ENCODE data around the gene SCARF2.

The SCARF2 gene

GRCh38 chr22:20389288-20389687 is 48.3 kb downstream of the SCARF2 start:
- TF ChIP-seq ZFX (IDR thresholded peaks at IDR 0.05) (no peak), CTCF (conservative IDR thresholded peaks at IDR 0.05) (no peak)
- no peak overlapping the region for H3K27ac ChIP-seq

DNA sequence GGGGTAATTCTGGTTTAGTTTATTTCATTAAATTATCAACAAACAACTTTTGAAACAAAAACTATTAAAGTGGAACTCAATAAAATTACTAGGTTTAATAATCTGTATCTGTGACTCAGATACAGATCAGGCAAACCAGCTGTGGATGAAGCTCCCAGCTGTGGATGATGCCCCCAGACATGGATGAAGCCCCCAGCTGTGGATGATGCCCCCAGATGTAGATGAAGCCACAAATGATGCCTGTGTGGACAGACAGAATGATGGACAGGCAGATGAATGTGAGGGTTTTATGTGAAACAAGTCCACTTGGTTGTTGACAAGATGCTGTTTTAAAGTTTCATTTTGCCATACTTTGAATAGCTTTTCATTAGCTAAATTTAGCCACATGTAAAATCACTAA is 49.4 kb downstream of the SCARF2 start:
- TF ChIP-seq ZFX (IDR thresholded peaks at IDR 0.05) (no peak), CTCF (conservative IDR thresholded peaks at IDR 0.05) (no peak)
- H3K27ac ChIP-seq, result no peak overlapping the region

DNA sequence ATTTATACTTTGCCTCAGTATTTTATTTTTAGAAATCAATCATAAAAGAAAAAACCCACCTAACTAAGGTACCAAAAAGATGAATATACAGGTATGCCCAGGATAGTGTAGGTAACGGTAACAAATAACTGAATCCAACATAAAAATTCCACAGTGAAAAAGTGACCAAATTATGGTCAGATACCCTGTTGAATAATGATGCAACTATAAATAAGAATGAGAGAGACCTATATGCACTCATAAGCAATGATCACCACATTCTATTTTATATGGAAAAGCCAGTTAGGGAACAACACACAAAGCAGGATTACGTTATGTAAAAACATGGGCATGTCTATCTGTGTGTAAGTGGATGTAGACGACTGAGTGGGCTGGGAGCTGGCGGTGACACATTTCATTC is 50.7 kb downstream of the SCARF2 start:
- no peak for TF ChIP-seq ZFX (IDR thresholded peaks at IDR 0.05)
- TF ChIP-seq CTCF (conservative IDR thresholded peaks at IDR 0.05), result no peak

DNA sequence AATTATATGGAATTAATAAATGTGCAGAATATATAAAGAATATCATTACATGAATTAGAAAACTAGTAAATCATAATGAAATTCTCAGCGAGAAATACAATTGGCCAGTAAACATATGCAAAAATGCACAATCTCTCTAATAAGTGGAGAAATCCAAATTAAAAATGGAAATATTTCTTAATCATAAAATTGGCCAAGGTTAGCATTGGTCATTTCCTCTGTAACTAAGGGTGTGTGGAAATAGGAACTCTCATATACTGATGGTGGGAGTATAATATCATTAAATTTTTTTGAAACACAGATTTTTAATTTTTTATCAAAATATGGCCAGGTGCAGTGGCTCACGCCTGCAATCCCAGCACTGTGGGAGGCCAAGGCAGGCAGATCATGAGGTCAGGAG is 51.3 kb downstream of the SCARF2 start:
- TF ChIP-seq ZFX (IDR thresholded peaks at IDR 0.05), result no peak
- TF ChIP-seq CTCF (conservative IDR thresholded peaks at IDR 0.05), result no peak
- H3K27ac ChIP-seq, result no peak overlapping the region

More for the DNA sequence above, 50.7 kb downstream of the SCARF2 start:
- no peak overlapping the region for H3K27ac ChIP-seq

DNA sequence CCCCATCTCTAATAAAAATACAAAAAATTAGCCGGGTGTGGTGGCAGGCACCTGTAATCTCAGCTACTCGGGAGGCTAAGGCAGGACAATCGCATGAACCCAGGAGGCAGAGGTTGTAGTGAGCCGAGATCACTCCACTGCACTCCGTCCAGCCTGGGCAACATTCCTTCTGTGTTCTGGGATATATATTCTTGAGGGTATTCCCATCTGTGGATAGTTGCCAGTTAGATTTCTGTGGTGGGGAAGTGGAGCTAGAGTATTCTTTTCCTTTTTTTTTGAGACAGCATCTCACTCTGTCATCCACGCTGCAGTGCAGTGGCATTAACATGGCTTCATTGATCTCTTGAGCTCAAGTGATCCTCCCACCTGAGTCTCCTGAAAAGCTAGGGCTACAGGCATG is 52.8 kb downstream of the SCARF2 start:
- TF ChIP-seq ZFX (IDR thresholded peaks at IDR 0.05), result no peak
- no peak for TF ChIP-seq CTCF (conservative IDR thresholded peaks at IDR 0.05)

GRCh38 chr22:20384171-20384570 is 53.5 kb downstream of the SCARF2 start:
- H3K27ac ChIP-seq, result no peak overlapping the region
- TF ChIP-seq CTCF (conservative IDR thresholded peaks at IDR 0.05) (no peak), ZFX (IDR thresholded peaks at IDR 0.05) (no peak)

More for the DNA sequence above, 52.8 kb downstream of the SCARF2 start:
- H3K27ac ChIP-seq, result no peak overlapping the region

DNA sequence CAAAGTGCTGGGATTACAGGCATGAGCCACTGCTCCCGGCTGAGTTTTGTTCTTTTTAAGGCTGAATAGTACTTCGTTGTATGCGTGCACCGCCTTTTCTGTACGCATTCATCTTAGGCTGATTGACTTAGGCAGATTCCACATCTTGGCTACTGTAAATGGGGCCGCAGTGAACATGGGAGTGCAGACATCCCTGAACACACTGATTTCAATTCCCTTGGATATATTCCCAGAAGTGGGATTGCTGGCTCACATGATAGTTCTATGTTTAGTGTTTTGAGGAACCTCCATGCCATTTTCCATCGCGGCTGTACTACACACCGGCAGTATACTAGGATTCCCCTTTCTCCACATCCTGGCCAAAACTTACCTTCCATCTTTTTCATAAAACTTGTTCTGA is 54.1 kb downstream of the SCARF2 start:
- H3K27ac ChIP-seq, result no peak overlapping the region
- TF ChIP-seq CTCF (conservative IDR thresholded peaks at IDR 0.05) (no peak), ZFX (IDR thresholded peaks at IDR 0.05) (no peak)

Data from C4-2B (cell line).